ENCODE results near the gene FBXO22.
"Not testable (repeated sequence)": the region's sequence is repeated elsewhere in the genome, so short reads cannot be mapped to it uniquely, and the experiment has no call there.

DNA sequence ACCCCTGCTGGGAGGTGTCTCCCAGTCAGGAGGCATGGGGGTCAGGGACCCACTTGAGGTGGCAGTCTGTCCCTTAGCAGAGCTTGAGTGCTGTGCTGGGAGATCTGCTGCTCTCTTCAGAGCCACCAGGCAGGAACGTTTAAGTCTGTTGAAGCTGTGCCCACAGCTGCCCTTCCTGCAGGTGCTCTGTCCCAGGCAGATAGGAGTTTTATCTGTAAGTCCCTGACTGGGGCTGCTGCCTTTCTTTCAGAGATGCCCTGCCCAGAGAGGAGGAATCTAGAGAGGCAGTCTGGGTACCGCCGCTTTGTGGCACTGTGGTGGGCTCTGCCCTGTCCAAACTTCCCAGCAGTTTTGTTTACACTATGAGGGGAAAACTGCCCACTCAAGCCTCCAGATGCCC, 73.1 kb downstream of the FBXO22 start:
- TF ChIP-seq, protein P1, sequence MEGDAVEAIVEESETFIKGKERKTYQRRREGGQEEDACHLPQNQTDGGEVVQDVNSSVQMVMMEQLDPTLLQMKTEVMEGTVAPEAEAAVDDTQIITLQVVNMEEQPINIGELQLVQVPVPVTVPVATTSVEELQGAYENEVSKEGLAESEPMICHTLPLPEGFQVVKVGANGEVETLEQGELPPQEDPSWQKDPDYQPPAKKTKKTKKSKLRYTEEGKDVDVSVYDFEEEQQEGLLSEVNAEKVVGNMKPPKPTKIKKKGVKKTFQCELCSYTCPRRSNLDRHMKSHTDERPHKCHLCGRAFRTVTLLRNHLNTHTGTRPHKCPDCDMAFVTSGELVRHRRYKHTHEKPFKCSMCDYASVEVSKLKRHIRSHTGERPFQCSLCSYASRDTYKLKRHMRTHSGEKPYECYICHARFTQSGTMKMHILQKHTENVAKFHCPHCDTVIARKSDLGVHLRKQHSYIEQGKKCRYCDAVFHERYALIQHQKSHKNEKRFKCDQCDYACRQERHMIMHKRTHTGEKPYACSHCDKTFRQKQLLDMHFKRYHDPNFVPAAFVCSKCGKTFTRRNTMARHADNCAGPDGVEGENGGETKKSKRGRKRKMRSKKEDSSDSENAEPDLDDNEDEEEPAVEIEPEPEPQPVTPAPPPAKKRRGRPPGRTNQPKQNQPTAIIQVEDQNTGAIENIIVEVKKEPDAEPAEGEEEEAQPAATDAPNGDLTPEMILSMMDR (IDR thresholded peaks at IDR 0.05) = not testable (repeated sequence)
- not testable (repeated sequence) for TF ChIP-seq POLR2A (IDR thresholded peaks at IDR 0.05)
